BJ (cell line): ENCODE measurements around the gene CD2BP2. TPM values are rescaled to one million over a fixed set of nuclear protein-coding genes. Genes with fewer than 3 reads are reported as not detected.

Experiments
- CTCF ChIA-PET: fragments of 350-600 bp; formaldehyde crosslinking; extraction: SDS; loops from one replicate; lab custom pipeline; 2021; ENCODE audit warnings: antibody characterized with exemption, inconsistent platforms; lab: Yijun Ruan, JAX
- POLR2A ChIA-PET: fragments of 300-600 bp; sonication (Branson Sonifier 250); formaldehyde crosslinking; extraction: SDS; loops from one replicate; lab custom pipeline; 2021; ENCODE audit warnings: antibody characterized with exemption; lab: Charles Lee
- DNase-seq: peaks from one replicate; pipeline ENCODE4 v3.0.0-alpha.2; 2011; ENCODE audit warnings: low read depth
- H3K27me3 ChIP-seq: 2 replicates; pipeline ENCODE4 v1.6.0; 2011; ENCODE audit warnings: low read length; ENCODE audit not compliant: control insufficient read depth, insufficient read depth
- H3K36me3 ChIP-seq: 2 replicates; pipeline ENCODE4 v1.5.1; 2011; ENCODE audit warnings: low read length; ENCODE audit not compliant: control insufficient read depth, insufficient read depth
- H3K4me3 ChIP-seq: 2 replicates; pipeline ENCODE4 v1.5.1; 2011; ENCODE audit warnings: low read depth, mild to moderate bottlenecking, control low read depth, low read length
- CTCF ChIP-seq: IDR thresholded peaks from 2 replicates; pipeline ENCODE4 v1.5.1; 2011; ENCODE audit warnings: low read depth, mild to moderate bottlenecking, control low read depth, inconsistent platforms, low read length, moderate library complexity; ENCODE audit not compliant: insufficient read depth
- polyA plus RNA-seq: library from polyadenylated mRNA; depleted of rRNA; stranded (reverse); fragments of >200 nt; gene quantifications from 2 replicates; pipeline ENCODE4 v1.2.3, GENCODE V29; 2011

The CD2BP2 gene
- polyA plus RNA-seq, 1 experiment, result 50.3 TPM

GRCh38 chr16:30380803-30381208, 25.7 kb upstream of the CD2BP2 start:
- Histone ChIP-seq H3K4me3 (no peak overlapping the region), H3K36me3 (no peaks in the 10 kb centered on the region; the same call in 1 of the 2 replicates), H3K27me3 (no peaks in the 10 kb centered on the region)
- ChIA-PET POLR2A (no interaction called here), CTCF (no interaction called here)
- no peak for TF ChIP-seq CTCF
- DNase-seq, result no peak

GRCh38 chr16:30380072-30380802, 25.1 kb upstream of the CD2BP2 start:
- POLR2A ChIA-PET, result no interaction called here
- CTCF ChIA-PET, result no interaction called here
- DNase-seq, result no peak
- H3K36me3 ChIP-seq, result no peaks in the 10 kb centered on the region; the same call in 1 of the 2 replicates
- no peaks in the 10 kb centered on the region for H3K27me3 ChIP-seq
- no peak for TF ChIP-seq CTCF
- H3K4me3 ChIP-seq, result no peak overlapping the region

GRCh38 chr16:30379158-30379783, 24.2 kb upstream of the CD2BP2 start:
- DNase-seq, result no peak
- Histone ChIP-seq H3K36me3 (no peaks in the 10 kb centered on the region; the same call in 1 of the 2 replicates), H3K4me3 (peak overlapping the region; percentile 63), H3K27me3 (no peaks in the 10 kb centered on the region)
- POLR2A ChIA-PET, result no interaction called here
- TF ChIP-seq CTCF, result no peak
- CTCF ChIA-PET, result no interaction called here

GRCh38 chr16:30378236-30379157, 23.4 kb upstream of the CD2BP2 start:
- peak; percentile 45 for TF ChIP-seq CTCF
- peak overlapping the region; percentile 63 for H3K4me3 ChIP-seq
- POLR2A ChIA-PET, result no interaction called here
- DNase-seq, result peak; percentile 81
- no peaks in the 10 kb centered on the region; the same call in 1 of the 2 replicates for H3K36me3 ChIP-seq
- CTCF ChIA-PET, result interaction anchor here (0.7 kb wide), 1 partner anchor 31 kb away, joined by 3 read pairs; no protein-coding TSS in a partner anchor
- H3K27me3 ChIP-seq, result no peaks in the 10 kb centered on the region
